GM21367 (cell line): ENCODE data around the gene PARD3.
"Not testable (repeated sequence)": the region's sequence is repeated elsewhere in the genome, so short reads cannot be mapped to it uniquely, and the experiment has no call there.

Experiments used
- ATAC-seq: cut with Tn5 transposase; IDR thresholded peaks from one replicate; pipeline ENCODE4 v1.9.1; 2021; ENCODE audit not compliant: unreplicated experiment

The PARD3 gene

DNA sequence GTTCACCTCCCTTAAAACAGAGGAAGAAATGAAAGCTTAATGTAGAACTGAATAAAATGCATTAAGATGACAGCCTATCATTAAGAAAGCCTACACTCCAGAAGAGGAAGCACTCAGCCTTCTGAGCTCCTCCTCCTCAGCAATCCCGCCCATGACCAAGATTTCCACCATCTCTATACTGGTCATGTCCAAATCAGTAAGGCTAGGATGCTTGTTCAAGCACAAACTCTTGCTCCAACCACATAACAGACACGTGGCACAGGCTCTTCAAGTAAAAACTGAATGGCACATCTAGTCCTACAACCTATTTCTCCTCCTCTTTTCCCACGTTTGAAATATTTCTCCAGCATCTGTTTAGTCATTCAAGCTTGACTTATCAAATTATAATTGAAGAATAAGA is 454.1 kb downstream of the PARD3 start:
- no peak for ATAC-seq

DNA sequence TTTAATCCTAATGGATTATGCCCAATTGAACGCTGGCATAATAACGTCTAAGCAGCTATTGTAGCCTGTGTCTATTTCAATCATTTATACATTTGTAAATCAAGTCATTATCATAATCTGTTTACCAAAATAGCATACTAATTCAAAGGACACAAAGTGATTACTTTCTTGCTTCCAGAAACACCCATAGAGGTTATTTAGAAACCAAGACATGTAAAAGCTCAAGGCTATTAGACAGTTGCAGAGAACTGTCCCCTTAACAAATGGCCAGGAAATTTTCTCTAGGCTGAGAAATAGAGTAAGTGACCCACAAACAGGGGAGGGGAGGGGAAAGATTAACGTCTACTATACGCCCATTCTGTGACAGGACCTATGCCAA is 455.7 kb downstream of the PARD3 start:
- ATAC-seq, result no peak

DNA sequence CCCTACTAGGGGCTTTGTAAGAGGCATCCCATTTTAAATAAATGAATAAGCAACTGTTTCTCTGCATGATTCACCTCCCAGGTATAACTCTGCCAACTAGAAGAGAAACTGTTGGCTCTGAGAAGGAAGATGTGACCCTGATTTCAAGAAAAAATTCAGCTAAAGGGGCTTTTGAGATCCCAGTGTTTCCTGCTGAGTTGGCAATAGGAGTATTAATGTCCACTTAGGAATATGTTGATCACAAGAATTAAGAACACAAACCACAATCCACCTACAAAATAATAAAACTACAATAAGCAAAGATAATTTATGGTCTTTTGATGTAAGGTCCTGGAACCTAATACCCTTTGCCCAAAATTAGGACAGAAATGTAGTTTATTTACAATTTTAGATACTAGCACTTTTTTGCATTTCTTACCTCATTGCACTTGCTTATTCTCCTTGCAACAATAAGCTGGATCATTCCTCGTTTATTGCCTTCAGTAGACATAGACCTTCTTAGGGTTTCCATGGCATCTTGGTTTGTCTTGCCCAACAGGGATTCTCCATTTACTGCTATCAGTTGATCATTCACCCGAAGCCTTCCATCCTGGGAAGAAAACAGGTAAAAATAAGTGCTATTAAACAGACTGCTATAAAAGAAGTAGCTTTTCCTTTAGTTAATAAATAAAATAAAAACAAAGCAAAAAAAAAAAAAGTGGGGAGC is 456.2 kb downstream of the PARD3 start:
- no peak for ATAC-seq

DNA sequence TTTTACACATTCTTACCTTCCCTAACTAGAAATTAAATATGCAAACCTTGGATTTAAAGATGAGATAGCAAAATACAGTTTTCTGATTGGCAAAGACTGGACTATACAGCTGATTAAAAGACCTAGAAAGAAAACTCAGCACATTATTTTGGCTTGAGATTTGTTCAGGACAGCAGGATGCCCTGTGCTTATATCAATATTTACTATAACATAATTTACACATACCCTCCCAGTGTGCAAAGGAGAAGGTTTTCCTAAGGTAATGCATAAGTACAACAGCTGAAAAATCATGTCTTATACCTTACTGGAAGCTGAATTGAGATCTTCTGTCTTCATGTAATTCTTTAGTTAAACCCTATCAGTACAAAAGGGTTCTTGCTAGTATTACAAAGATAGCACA is 458.6 kb downstream of the PARD3 start:
- no peak for ATAC-seq

DNA sequence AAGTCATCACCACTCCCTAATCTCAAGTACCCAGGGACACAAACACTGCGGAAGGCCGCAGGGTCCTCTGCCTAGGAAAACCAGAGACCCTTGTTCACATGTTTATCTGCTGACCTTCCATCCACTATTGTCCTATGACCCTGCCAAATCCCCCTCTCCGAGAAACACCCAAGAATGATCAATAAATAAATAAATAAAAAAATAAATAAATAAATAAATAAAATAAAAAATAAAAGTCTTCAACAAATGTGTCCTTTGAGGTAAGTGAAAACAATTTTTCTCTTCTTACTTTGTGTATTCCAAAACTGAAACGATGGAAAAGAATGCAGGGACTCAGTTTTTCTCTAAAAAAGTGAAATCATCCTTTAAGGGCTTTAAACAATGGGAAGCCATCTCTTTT is 461.6 kb downstream of the PARD3 start:
- not testable (repeated sequence) for ATAC-seq

DNA sequence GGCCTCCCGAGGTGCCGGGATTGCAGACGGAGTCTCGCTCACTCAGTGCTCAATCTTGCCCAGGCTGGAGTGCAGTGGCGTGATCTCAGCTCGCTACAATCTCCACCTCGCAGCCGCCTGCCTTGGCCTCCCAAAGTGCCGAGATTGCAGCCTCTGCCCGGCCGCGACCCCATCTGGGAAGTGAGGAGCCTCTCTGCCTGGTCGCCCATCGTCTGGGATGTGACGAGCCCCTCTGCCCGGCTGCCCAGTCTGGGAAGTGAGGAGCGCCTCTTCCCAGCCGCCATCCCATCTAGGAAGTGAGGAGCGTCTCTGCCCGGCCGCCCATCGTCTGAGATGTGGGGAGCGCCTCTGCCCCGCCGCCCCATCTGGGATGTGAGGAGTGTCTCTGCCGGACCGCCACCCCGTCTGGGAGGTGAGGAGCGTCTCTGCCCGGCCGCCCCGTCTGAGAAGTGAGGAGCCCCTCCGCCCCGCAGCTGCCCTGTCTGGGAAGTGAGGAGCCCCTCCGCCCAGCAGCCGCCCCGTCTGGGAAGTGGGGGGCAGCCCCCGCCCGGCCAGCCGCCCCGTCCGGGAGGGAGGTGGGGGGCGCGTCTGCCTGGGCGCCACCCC is 462.4 kb downstream of the PARD3 start:
- not testable (repeated sequence) for ATAC-seq

DNA sequence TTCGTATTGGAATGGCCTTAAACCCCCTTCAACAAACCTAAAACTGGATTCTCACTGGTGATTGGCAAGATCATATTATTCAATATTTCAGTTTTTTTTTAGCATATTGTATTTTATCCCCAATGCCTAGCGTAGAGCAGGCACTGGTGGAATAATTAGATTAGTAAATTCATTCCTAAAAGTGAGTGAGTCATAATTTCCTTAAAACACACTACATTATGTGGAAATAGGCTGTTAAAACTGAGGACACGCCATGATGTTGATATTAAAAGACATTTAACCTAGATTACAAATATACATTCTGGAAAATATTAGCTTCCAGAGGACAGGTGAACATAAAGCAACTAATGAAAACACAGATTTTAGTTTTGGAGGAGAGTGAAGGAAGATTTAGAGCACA is 463.9 kb downstream of the PARD3 start:
- no peak for ATAC-seq

DNA sequence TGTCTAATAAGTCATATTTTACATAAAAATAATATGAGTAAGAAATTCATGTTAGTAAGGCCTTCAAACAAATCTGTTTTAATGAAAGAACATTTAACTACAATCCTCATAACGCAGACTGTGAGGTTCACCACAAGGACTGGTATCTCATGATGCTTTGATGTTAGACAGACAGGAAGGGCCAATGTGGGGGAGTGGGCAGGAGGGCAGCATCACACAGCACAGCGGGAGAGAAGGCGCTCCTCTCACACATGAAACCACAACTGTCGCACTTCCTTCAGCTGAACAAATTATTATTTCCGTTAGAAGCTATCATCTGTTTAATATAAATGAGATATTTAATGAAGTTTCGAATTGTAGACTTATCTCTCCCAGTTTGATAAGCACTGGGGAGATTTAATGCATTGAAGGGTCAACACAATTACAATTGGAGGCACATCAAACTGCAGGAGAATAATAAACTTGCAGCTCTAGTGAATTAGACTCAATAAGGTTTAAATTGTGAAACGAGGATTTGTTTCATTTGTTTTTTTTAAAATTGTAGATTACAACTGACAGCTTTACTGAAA is 466.1 kb downstream of the PARD3 start:
- no peak for ATAC-seq

DNA sequence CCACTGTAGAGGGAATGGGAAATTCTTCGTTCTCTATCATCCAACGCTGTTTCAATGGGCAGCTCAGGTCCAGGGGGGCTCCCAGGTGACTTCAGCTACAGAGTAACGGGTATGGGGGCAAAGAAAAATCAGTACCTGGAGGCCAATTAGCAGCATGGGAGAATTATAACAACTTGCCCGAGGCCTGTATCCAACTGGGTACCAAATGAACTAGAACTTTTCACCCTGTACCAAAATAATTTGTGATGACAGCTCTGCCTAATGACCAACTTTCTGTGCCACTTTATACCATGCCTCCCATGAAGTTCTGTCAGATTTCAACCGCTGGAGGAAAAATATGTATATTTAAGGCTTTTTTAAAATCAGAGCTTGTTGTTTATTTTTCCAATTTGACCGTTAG is 467.1 kb downstream of the PARD3 start:
- no peak for ATAC-seq

DNA sequence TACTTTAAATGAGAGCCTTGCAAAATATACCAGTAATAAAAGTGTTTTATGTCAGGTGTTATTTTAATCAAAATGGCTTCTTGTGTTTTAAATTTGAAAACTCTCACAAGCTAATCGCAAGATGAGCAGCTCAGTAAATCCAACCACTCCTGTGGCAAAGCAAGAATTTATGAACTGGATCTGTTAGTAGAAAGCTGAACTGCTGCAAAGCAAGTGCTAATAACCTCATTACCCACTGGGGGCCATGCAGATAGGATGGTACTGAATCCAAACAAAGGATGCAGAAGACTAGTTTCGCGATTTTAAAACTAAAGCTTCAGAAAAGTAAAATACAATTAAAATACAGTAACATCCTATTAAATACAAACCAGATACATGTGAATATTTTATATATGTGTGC is 468.0 kb downstream of the PARD3 start:
- ATAC-seq, result no peak

DNA sequence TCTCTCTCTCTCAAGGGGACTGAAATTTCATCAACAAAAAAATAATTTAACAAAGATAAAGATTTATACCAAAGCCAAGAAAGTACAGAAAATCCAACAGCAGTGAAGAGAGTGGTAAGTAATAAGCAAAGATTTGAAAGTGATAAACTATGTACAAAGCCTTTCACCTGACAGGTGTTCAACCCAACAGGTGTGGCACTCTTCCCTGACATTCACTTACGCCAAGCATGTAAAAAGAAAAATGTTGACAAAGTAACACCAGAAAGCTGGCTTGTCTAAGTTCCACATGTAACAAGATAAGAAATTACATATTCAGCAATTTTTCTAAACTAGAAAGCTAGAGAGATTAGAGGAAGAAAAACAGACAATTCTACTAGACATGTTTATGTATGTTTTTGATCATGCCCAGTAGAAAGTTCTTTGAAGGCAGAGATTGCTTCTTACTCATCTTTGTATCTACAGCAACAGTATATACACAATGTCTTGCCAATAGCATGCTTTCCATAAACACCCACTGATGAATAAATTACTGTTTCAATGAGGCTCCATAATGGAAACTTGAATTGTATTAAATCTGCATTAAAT is 468.5 kb downstream of the PARD3 start:
- ATAC-seq, result no peak

DNA sequence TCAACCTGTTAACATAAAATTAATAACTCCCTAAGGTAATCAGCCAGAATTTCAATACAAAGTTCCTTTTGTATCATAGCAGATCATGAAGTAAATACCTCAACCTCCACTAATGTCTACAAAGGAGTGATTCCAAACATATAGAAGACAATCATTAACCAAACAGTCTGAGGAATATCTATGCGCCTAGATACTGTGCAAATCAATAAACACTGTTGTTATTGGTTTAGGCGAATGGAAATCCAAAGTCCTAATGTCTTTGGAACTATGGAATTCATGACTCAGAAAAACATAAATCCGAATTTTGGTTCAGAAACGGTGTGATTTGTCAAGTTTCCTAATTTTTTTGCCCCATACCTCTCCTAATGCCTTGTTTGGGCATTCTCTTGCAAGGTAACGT is 469.7 kb downstream of the PARD3 start:
- ATAC-seq, result no peak

DNA sequence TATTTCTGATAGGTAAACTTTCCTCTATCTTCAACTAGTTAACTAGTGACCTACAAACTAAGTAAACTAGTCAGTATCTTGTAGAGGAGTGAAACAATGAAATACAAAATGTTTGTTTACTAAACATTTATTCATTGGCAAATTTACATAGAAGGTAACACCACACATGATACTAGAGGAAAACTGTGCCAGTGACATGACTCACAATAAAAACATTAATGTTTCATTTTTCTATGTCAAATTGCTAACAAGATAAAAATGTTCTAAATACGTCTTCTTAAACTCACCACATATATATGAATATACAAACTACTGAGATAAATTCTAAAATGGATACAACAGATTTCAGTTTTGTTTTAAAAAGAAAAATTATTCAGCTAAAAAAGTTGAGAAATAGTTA is 471.3 kb downstream of the PARD3 start:
- ATAC-seq, result no peak

DNA sequence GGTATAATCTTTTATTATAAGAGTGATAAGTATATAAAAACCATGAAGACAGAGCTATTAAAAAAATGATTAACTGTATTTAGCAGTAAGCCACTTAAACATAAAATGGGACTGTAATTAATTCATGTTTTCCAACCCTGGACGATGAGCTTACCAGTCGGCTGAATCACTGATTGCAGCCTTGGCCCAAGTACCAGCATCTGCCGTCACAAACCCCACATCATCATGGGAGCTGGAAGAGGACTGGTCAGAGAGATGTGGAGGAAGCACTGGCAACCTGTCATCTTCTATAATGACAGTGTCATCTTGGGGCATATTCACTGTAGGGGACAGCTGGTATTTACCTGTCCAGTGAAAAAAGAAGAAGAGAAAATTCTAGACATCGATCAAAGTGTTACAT is 473.6 kb downstream of the PARD3 start:
- no peak for ATAC-seq

DNA sequence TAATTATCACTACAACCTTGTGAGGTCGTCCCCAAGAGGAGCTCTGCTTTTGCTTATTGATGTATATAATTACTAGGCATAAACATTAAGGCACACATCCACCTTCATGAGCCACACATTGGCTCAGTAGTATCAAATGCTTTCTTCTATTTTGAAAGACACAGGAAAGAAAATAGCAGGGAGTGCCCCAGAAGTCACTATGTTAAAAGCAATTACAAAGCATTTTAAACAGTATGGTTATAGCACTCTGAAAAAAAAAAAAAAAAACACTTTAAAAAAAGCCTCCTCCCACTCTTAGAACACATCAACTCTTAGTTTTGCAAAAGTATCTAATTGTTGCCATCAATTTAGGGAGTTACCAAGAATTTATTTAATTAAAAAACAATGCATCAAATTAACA is 474.2 kb downstream of the PARD3 start:
- ATAC-seq, result no peak

DNA sequence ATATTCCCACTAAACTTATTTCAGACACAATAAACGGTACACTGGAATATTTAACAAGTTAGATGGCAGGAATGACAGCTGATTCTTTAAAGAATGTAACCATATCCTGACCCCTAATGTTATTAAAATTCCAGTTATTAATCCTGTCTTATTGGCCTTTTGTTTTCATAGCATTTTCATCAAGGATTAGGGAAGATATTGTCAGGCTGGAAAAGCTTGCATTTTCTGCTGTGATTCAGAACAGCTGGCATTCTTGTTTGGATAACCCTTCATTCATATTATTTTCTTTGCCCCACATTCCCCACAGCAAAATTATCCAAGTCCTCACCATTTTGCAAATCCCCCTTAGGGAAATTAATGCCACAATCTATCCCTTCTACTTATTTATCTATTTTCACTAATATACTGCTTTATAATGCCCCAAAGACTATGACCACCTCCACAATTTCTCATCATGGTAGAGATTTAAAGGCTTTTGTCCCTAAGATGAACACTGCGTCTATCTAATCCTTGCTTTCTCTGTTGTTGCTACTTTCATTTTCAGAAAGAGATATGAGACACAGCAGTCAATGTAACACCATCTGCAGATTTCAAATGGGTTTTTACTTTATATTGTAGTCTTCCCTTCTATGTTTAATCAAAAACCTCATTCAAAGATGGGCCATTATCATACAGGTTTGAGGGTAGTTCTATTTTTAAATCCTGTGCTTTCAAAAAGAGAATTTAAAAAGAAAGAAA is 475.1 kb downstream of the PARD3 start:
- ATAC-seq, result no peak

DNA sequence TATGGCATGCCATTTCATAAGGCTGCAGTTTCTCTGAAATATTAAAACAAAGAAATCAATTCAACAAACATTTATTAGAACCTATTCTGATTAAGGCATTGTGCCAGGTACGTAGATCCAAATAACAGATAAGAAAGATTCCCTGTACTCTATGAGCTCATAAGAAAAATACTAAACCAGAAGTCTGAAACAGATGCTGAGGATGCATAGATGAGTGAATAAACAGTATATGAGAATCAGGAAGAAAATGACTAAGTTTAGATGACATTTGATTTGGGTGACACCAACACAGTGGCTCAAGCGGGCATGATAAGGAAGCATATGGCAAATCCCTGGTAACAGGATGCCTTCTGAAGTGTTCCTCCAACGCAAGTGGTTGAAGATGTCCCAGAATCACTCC is 477.2 kb downstream of the PARD3 start:
- no peak for ATAC-seq

DNA sequence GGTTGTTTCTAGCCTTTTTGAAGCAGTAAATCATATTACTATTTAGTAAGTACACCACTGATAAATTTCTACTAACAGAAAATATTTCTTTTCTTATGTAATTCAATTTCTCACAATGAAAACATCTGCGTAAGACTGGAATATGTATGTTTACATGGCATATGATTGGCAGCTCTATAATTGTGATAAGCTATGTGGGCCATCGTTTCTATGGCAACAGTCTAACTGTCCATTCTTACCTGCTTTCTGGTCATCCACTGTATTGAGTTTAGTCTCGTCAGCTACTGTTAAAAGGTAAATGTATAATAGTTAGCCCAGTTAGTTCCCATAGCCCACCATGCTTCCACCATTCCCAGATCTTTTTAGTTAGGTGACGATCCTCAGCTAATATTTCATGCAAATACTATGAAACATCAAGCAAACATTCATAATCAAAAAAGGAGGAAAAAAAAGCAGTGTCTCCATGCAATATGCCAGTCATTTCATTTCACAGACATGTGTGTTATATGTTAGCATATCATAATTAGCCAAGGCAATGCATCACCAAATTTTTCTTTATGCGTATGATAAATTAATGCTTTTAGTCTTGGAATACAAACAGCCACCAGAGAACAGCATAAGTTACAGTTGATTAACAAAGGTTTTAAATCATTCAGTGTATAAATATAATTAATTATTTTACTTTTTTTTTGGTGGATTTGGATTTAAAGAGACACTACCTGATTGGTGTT is 479.0 kb downstream of the PARD3 start:
- no peak for ATAC-seq

DNA sequence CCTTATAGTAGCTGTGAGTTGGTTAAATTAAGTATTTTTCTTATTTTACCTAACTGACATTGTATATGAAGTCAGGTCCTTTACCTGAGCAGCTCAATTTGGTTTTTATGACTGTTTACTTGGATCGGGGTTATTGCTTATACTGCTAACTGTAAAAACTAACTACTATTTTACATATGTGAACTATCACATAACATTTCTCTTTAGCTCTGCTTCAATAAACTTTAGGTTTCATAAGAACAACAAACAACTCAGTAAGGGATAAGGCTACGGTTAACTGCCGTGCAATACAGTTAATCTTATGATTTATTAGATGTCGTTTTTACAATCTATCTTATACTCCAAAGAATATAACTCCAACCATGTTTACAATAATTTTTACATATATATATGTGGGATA is 480.2 kb downstream of the PARD3 start:
- no peak for ATAC-seq

DNA sequence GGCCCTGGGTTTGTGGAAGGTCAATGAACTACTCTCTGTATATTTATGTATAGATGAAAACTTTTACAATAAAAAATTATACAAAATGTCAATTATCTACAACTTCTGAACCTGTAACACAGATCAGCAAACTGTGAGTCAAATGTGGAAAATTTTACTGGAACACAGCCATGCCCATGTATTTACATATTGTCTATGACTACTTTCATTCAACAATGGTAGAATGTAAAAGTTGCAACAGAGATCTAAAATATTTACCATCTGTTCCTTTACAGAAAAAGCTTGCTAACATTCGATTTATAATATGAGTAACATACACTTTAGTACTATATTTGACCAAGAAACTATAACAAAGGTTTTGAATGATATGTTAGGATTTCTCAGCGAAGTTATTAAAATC is 481.6 kb downstream of the PARD3 start:
- ATAC-seq, result no peak

DNA sequence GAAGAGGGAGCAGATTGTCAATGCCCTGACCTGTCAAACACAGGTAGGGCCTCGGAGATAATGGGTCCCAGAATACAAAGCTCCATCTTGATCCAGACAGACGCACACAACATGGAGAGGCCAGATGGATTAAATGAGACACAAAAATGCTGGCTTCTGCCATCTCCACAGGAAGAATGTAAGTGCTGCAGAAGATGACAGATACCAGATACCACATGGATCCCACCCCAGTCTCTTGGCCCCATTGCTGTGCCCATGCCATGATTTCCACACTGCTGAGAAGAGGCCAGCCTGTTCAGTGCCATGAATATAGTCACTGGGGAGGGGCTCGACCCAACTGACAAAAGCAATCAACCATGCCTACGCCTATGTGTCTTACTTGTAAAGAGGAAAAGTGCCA is 487.9 kb downstream of the PARD3 start:
- no peak for ATAC-seq
